SK-N-MC (cell line): ENCODE data around the gene CYP2S1.

Experiments
- EZH2 ChIP-seq: fragments of 200-600 bp; sonication (generic); IDR thresholded peaks from one replicate; pipeline ENCODE4 v1.6.1; 2017; ENCODE audit warnings: antibody characterized with exemption
- FOXP2 ChIP-seq: optimal IDR thresholded peaks from 2 replicates; pipeline ENCODE3; 2011; ENCODE audit warnings: mild to moderate bottlenecking, moderate library complexity; ENCODE audit not compliant: insufficient read depth; ENCODE audit errors: extremely low read length, control extremely low read depth
- POLR2AphosphoS5 ChIP-seq: IDR thresholded peaks from 2 replicates; pipeline ENCODE4 v1.6.1; 2012; ENCODE audit warnings: mild to moderate bottlenecking, low read depth, low read length, borderline replicate concordance

DNA sequence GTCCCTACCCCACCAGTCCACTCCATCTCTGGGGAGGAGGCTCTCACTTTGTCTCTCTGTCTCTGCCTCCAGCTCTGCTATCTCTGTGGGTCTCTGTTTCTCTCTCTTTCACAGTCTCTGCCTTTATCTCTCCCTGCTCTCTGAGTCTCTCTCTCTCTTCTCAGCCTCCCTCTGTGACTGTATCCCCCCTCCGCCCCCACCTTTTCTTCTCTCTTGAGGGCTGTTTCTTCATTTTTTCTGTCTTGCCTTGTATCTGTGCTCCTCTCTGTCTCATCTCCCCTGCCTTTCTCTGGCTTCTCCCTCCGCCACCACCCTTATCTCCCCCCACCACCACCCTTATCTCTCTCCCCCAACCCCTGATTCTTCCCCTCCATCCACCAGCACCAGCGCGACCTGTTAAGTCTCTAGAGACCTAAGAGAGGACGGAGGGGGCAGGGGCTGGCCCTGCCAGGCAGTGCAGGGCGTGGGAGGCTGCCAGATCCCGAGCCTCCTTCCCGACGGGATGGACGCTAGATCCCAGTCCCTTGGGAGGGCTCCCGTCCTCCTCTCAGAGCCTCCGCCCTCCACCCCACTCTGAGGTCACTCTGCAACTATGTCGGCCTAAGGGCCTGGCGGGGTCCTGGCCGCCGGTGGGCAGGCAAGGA, 27.0 kb downstream of the CYP2S1 start:
- no peak for TF ChIP-seq EZH2
- TF ChIP-seq POLR2AphosphoS5, result no peak
- no peak for TF ChIP-seq FOXP2
